ENCODE data around the gene TMEM150C.
"Not testable (repeated sequence)": the region's sequence is repeated elsewhere in the genome, so short reads cannot be mapped to it uniquely, and the experiment has no call there.

TMEM150C gene

DNA sequence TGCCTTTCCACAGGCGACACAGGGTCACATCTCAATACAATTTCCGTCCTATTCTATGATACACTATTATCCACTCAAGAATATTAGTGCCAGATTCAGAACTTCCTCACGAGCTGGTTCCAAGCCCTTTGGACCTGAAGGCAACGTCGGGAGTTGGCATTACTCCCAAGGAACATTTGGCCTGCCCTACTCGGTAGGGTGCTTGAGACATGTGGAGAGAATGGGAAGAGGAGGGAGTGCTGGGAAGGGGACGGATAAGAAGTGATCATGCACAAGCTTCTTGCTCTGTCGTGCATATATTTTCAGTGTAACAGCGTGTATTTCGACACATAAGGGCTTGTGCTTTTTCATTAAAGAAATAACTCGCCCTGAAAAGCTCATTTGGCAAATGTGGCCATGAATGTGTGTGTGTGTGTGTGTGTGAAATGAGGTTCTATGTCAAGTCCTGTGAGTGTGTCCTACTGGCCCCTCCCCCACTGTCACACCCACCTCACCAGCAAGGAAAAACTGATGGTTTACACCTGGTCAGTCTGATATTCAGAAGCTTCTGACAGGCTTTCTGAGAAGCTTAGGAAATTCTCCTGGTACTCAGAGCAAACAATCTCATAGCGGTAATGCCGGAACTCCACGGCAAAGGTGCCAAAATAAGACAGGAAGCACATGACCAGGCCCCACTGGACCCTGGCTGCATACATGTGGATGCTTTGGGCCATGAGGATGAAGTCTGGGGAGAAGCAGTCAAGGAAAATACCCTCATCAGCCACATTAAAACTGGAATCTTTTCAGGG lies 76.6 kb downstream of the TMEM150C start:
- no peak for TF ChIP-seq ZNF274 (IDR thresholded peaks at IDR 0.05; ENCODE audit: low read depth, low read length)
- no peak overlapping the region for H3K4me3 ChIP-seq (ENCODE audit: low read length)

GRCh38 chr4:82482387-82482786 lies 79.4 kb downstream of the TMEM150C start:
- no peak overlapping the region for H3K4me3 ChIP-seq (ENCODE audit: low read length)
- TF ChIP-seq ZNF274 (IDR thresholded peaks at IDR 0.05; ENCODE audit: low read depth, low read length): no peak

GRCh38 chr4:82481506-82481840 lies 80.3 kb downstream of the TMEM150C start:
- TF ChIP-seq ZNF274 (IDR thresholded peaks at IDR 0.05; ENCODE audit: low read depth, low read length): no peak
- no peak overlapping the region for H3K4me3 ChIP-seq (ENCODE audit: low read length)

DNA sequence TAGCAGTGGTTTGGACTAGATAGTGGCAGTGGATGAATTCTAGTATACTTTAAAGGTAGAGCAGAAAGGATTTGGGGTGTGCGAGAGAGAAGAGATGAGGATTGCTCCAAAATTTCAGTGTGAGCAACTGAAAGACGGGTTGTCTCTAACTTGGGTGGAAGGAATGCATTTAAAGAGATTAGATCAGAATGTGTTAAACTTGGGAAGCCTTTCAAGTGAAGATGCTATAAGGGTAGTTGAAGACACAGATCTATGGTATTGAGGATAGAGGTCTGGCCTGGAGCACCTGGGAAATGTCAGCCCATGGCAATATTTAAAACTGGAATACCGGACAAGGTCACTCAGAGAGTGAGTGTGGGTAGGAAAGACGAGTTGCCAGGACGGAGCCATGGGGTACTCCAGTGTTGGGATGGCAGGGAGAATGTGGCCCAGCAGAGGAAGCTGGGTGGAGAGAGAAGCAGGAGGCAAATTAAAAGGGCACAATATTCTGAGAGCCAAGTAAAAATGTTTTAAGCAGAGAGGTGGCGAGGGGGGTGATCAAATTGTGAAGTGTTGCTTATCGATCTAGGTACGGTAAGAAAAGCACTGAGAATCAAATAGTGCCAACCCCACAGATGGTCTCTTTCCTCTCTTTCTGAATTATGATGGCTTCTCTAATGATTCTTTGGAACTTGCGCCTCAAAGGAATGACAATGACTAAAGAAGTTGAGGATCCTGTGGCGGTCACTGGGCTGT lies 80.8 kb downstream of the TMEM150C start:
- no peak for TF ChIP-seq ZNF274 (IDR thresholded peaks at IDR 0.05; ENCODE audit: low read depth, low read length)

GRCh38 chr4:82479562-82479961 lies 82.2 kb downstream of the TMEM150C start:
- no peak for TF ChIP-seq ZNF274 (IDR thresholded peaks at IDR 0.05; ENCODE audit: low read depth, low read length)
- H3K4me3 ChIP-seq (ENCODE audit: low read length): no peak overlapping the region

More for the DNA sequence above, 80.8 kb downstream of the TMEM150C start:
- H3K4me3 ChIP-seq (ENCODE audit: low read length): no peak overlapping the region

- H3K4me3 ChIP-seq (ENCODE audit: low read length): not testable (repeated sequence)
Observed at GRCh38 chr4:82477469-82477868, 84.3 kb downstream of the TMEM150C start.

GRCh38 chr4:82475931-82476330 lies 85.9 kb downstream of the TMEM150C start:
- H3K4me3 ChIP-seq (ENCODE audit: low read length): not testable (repeated sequence)

DNA sequence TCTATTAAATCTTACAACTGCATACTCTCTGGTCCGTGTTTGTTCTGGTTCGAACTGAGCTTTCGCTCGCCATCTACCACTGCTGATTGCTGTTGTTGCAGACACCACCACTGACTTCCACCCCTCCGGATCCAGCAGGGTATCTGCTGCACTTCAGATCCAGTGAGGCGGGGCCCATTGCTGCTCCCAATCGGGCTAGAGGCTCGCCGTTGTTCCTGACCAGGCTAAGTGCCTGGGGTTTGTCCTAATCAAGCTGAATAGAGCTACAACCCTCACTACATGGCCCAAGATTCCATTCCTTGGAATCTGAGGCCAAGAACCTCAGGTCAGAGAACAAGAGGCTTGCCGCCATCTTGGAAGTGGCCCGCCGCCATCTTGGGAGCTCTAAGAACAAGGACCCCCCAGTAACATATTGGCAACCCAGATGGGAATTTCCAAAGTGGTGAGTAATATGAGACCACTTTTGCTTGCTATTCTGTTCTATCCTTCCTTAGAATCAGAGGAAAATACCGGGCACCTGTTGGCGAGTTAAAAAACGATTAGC lies 88.1 kb downstream of the TMEM150C start:
- TF ChIP-seq ZNF274 (IDR thresholded peaks at IDR 0.05; ENCODE audit: low read depth, low read length): no peak
- H3K4me3 ChIP-seq (ENCODE audit: low read length): no peak overlapping the region

DNA sequence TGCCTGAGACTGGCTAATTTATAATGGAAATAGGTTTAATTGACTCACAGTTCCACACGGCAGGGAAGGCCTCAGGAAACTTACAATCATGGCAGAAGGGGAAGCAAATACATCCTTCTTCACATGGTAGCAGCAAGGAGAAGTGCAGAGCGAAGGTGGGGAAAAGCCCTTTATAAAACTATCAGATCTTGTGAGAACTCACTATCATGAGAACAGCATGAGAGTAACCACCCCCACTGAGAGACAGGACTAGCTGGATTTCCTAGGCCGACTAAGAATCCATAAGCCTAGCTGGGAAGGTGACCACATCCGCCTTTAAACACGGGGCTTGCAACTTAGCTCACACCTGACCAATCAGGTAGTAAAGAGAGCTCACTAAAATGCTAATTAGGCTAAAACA lies 88.7 kb downstream of the TMEM150C start:
- not testable (repeated sequence) for H3K4me3 ChIP-seq (ENCODE audit: low read length)

GRCh38 chr4:82469791-82470345 lies 91.9 kb downstream of the TMEM150C start:
- no peak overlapping the region for H3K4me3 ChIP-seq (ENCODE audit: low read length)
- no peak for TF ChIP-seq ZNF274 (IDR thresholded peaks at IDR 0.05; ENCODE audit: low read depth, low read length)

DNA sequence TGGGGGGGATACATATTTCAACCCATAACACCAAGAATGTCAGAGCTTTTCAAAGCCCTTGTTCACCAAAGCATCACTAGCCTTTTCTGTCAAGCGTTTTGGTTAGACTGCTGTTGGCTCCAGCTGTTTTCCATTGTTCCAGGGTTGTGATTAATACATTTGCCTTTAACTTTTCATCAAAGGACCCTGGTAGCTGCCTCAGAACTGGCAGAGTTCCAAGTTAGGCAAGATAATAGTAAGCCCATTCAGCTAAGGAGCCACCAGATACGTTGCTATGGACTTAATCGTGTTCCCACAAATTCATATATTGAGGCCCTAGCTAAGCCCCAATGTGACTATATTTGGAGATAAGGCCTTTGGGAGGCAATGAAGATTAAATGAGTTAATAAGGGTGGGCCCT lies 94.3 kb downstream of the TMEM150C start:
- TF ChIP-seq ZNF274 (IDR thresholded peaks at IDR 0.05; ENCODE audit: low read depth, low read length): no peak
- no peak overlapping the region for H3K4me3 ChIP-seq (ENCODE audit: low read length)

DNA sequence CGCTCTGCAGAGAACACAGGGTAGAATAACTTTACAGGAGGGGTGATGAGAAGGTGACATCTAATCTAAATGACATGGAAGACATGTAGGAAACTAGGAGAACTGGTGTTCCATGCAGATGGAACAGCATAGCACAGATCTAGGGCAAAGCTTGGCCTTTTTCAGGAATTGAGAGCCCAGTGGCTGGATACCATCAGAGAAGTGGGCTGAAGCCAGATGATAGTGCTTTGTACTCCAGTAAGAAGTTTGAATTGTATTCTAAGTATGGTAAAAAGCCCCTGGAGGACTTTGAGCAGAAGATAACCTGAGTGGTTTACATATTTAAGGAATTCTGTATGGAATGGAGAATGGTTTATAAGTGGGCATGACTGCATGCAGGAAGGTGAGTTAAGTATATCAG lies 98.6 kb downstream of the TMEM150C start:
- no peak overlapping the region for H3K4me3 ChIP-seq (ENCODE audit: low read length)
- TF ChIP-seq ZNF274 (IDR thresholded peaks at IDR 0.05; ENCODE audit: low read depth, low read length): no peak

DNA sequence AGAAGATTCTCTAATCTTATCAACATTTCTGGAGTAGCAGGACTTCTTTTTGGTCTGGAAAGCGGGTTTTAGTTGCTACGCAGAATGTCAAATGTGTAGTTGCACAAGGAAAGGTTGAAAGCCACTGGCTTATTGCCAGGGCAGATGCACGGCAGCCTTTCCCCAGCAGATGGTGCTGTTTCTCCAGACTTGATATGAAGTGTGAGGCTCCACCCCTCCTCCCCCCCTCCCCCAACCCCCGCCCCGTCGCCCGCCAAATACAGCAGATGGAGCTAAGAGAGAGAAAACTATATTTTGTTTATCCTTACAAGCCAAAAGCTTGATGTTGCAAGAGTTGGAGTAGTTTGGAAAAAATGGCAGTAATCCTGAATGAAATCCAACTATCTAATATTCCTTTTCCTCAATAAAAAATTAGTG lies 99.4 kb downstream of the TMEM150C start:
- no peak for TF ChIP-seq ZNF274 (IDR thresholded peaks at IDR 0.05; ENCODE audit: low read depth, low read length)
- no peak overlapping the region for H3K4me3 ChIP-seq (ENCODE audit: low read length)

- no peak overlapping the region for H3K4me3 ChIP-seq (ENCODE audit: low read length)
- no peak for TF ChIP-seq ZNF274 (IDR thresholded peaks at IDR 0.05; ENCODE audit: low read depth, low read length)
Observed at GRCh38 chr4:82461710-82462109, 100.1 kb downstream of the TMEM150C start.

GRCh38 chr4:82458729-82459128 lies 103.1 kb downstream of the TMEM150C start:
- TF ChIP-seq ZNF274 (IDR thresholded peaks at IDR 0.05; ENCODE audit: low read depth, low read length): no peak
- H3K4me3 ChIP-seq (ENCODE audit: low read length): no peak overlapping the region
